ENCODE data around the gene LRMDA. TPM values are rescaled to one million over a fixed set of nuclear protein-coding genes. Genes with fewer than 3 reads are reported as not detected.

Gene LRMDA
- total and polyA plus RNA-seq, 10 of the 15 experiments (the other 5 are each of a cell fraction or from before 2014, with no cell fraction given), result 0.07 to 0.54 (median 0.29) TPM; not detected in 4

- ChIA-PET RAD21 (ENCODE audit: unreplicated experiment) (no interaction called here), SMC1A (ENCODE audit: uncharacterized antibody, unreplicated experiment) (interaction anchor here (0.6 to 1.0 kb wide), 2 partner anchors 20 to 121 kb away, joined by 3 read pairs; no protein-coding TSS in a partner anchor), CTCF (interaction anchor here (0.6 to 1.9 kb wide), 2 partner anchors 10 to 20 kb away, joined by 3 read pairs; no protein-coding TSS in a partner anchor), POLR2A (no interaction called here)
- no peak overlapping the region for H3K27ac ChIP-seq (ENCODE audit: control insufficient read depth, insufficient read depth)
- no peaks in the 10 kb centered on the region for H3K27me3 ChIP-seq (replicated peaks in 1 of 2; ENCODE audit: control insufficient read depth in 2 of 2, insufficient read depth in 2 of 2, low read length in 1 of 2)
- in situ Hi-C loops (cut with MboI) (no loop called here), intact Hi-C loops (cut with micrococcal nuclease; ENCODE audit: unreplicated experiment) (no loop called here)
- no peak overlapping the region for H3K9ac ChIP-seq (ENCODE audit: control insufficient read depth, insufficient read depth, low read length)
- H3K4me3 ChIP-seq, result no peak overlapping the region
- DNase-seq (ENCODE audit: low read depth, low spot score), result no peak
- 23% methylated on average over 3 of the region's 3 CpGs for WGBS (ENCODE audit: insufficient coverage, insufficient replicate concordance, low lambda C conversion rate, missing lambda C conversion rate)
- TF ChIP-seq ATF3 (IDR thresholded peaks at IDR 0.05; ENCODE audit: borderline replicate concordance, extremely low read depth, low read depth, low read length), result no peak
- TF ChIP-seq SKIL (IDR thresholded peaks at IDR 0.05; ENCODE audit: low read depth, poor library complexity, severe bottlenecking), result no peak
- no peak for TF ChIP-seq CHD2 (IDR thresholded peaks at IDR 0.05; ENCODE audit: borderline replicate concordance, low read depth, low read length)
- TF ChIP-seq IKZF1 (conservative IDR thresholded peaks at IDR 0.05), result no peak
- no peak for TF ChIP-seq MTA2 (IDR thresholded peaks at IDR 0.05; ENCODE audit: low read depth)
- TF ChIP-seq ZBTB40 (IDR thresholded peaks at IDR 0.05; ENCODE audit: borderline replicate concordance), result no peak
- no peak for TF ChIP-seq NR2C2 (IDR thresholded peaks at IDR 0.05; ENCODE audit: borderline replicate concordance, control insufficient read depth, insufficient read length, low read depth)
- TF ChIP-seq KDM1A (IDR thresholded peaks at IDR 0.05; ENCODE audit: borderline replicate concordance), result no peak
- no peak for ATAC-seq
- no peak overlapping the region for H2AFZ ChIP-seq (ENCODE audit: control insufficient read depth, low read depth, low read length)
- H3K79me2 ChIP-seq (ENCODE audit: control insufficient read depth, insufficient read depth, low read length), result no peaks in the 10 kb centered on the region
- H4K20me1 ChIP-seq (ENCODE audit: control insufficient read depth, insufficient read depth), result no peaks in the 10 kb centered on the region
- H3K4me1 ChIP-seq (ENCODE audit: control insufficient read depth, insufficient read depth, low read length), result no peaks in the 10 kb centered on the region
- no peaks in the 10 kb centered on the region for H3K9me3 ChIP-seq (replicated peaks; ENCODE audit: control insufficient read depth, insufficient read depth, low read length)
- H3K4me2 ChIP-seq (ENCODE audit: control insufficient read depth, insufficient read depth), result no peak overlapping the region
- FAIRE-seq, result no peak
- H3K36me3 ChIP-seq (ENCODE audit: control insufficient read depth in 2 of 2, insufficient read depth in 2 of 2, low read length in 1 of 2), result no peaks in the 10 kb centered on the region
- no TSS peak for BruUV-seq (replicated peaks)
Observed at GRCh38 chr10:75677541-75677940, 246.1 kb downstream of the LRMDA start.

All from GM12878 (cell line).